Endothelial cell of umbilical vein (primary cell): ENCODE results near the gene ZMYND11. TPM values are rescaled to one million over a fixed set of nuclear protein-coding genes. Genes with fewer than 3 reads are reported as not detected.

Source experiments
- BruUV-seq: library from RNA; stranded (reverse); fragments of 400-500 nt; replicated peaks from 2 replicates; lab custom pipeline; 2021; lab: Mats Ljungman, UMichigan
- CTCF ChIA-PET: fragments of 300-600, 350-600 bp; sonication (Branson Sonifier 250); formaldehyde crosslinking; loops from one replicate; lab custom pipeline; 2021; ENCODE audit warnings: antibody characterized with exemption, inconsistent platforms; lab: Charles Lee
- POLR2A ChIA-PET: fragments of 300-600, 350-600 bp; sonication (Branson Sonifier 250); formaldehyde crosslinking; loops from one replicate; lab custom pipeline; 2021; ENCODE audit warnings: antibody characterized with exemption, inconsistent platforms; lab: Charles Lee
- DNase-seq: peaks from one replicate; pipeline ENCODE4 v3.0.0-alpha.2; 2011; ENCODE audit warnings: low read depth, low spot score
- FAIRE-seq: peaks from 2 replicates; lab custom pipeline; 2011; peaks lifted over from hg19 to GRCh38; lab: Jason Lieb, UNC
- H2AFZ ChIP-seq: 2 replicates; pipeline ENCODE4 v1.6.0; 2012; ENCODE audit warnings: low read depth, low read length, control low read depth, inconsistent platforms
- H3K27ac ChIP-seq: 2 replicates; pipeline ENCODE4 v1.5.1; 2011; ENCODE audit warnings: low read depth, mild to moderate bottlenecking, control low read depth, low read length, moderate library complexity; ENCODE audit not compliant: insufficient read depth
- H3K27me3 ChIP-seq, 2 experiments: 2 replicates each; pipeline versions ENCODE4 v1.6.0 to v1.6.1; 2011; ENCODE audit warnings: low read length in 2 of 2, mixed read lengths in 1 of 2; ENCODE audit not compliant: control insufficient read depth in 2 of 2, insufficient read depth in 2 of 2
- H3K36me3 ChIP-seq, 2 experiments: 2 replicates in 1 of 2; 3 replicates in 1 of 2; pipeline ENCODE4 v1.5.1; 2011; ENCODE audit warnings: low read length in 2 of 2, mild to moderate bottlenecking in 1 of 2, moderate library complexity in 1 of 2; ENCODE audit not compliant: control insufficient read depth in 2 of 2, insufficient read depth in 2 of 2; ENCODE audit errors: extremely low read depth in 1 of 2
- H3K4me1 ChIP-seq: 3 replicates; pipeline ENCODE4 v1.5.1; 2011; ENCODE audit warnings: mild to moderate bottlenecking, low read length; ENCODE audit not compliant: control insufficient read depth, insufficient read depth; ENCODE audit errors: extremely low read depth
- H3K4me2 ChIP-seq: 2 replicates; pipeline ENCODE4 v1.6.1; 2011; ENCODE audit warnings: low read length, control low read depth, mixed read lengths; ENCODE audit not compliant: insufficient read depth
- H3K4me3 ChIP-seq, 3 experiments: fragments of 200-600 bp in 1 of 3; sonication (generic), shearing (Covaris generic) in 1 of 3; replicated peaks in 1 of 3; 2 replicates each; pipeline ENCODE4 v1.5.1; 2011 to 2016; ENCODE audit warnings: control low read depth in 3 of 3, low read length in 3 of 3, mild to moderate bottlenecking in 2 of 3, inconsistent platforms in 1 of 3, low read depth in 1 of 3, moderate library complexity in 1 of 3; ENCODE audit not compliant: insufficient read depth in 1 of 3
- H3K79me2 ChIP-seq: 2 replicates; pipeline ENCODE4 v1.6.0; 2012; ENCODE audit warnings: low read length, inconsistent platforms; ENCODE audit not compliant: control insufficient read depth, insufficient read depth
- H3K9ac ChIP-seq: replicated peaks from 2 replicates; pipeline ENCODE3; 2011; ENCODE audit warnings: low read length, control low read depth; ENCODE audit not compliant: insufficient read depth; ENCODE audit errors: extremely low read depth
- H3K9me1 ChIP-seq: replicated peaks from 3 replicates; pipeline ENCODE4 v1.6.0; 2011; ENCODE audit warnings: mild to moderate bottlenecking, low read length; ENCODE audit not compliant: control insufficient read depth, insufficient read depth; ENCODE audit errors: extremely low read depth
- H3K9me3 ChIP-seq: replicated peaks from 2 replicates; pipeline ENCODE4 v1.5.1; 2012; ENCODE audit warnings: low read length, inconsistent platforms; ENCODE audit not compliant: control insufficient read depth, insufficient read depth
- H4K20me1 ChIP-seq: replicated peaks from 2 replicates; pipeline ENCODE3; 2011; ENCODE audit warnings: mild to moderate bottlenecking, low read length; ENCODE audit not compliant: control insufficient read depth, insufficient read depth; ENCODE audit errors: extremely low read depth
- CTCF ChIP-seq, 2 donors: IDR thresholded peaks; 1 replicate in 1 of 2; 2 replicates in 1 of 2; pipeline ENCODE4 v1.5.1; 2011; ENCODE audit warnings: low read length in 2 of 2, mild to moderate bottlenecking in 2 of 2, moderate library complexity in 2 of 2, control low read depth in 1 of 2, inconsistent platforms in 1 of 2, low read depth in 1 of 2; ENCODE audit not compliant: insufficient read depth in 1 of 2; ENCODE audit errors: extremely low read depth in 1 of 2
- EZH2 ChIP-seq: IDR thresholded peaks from 2 replicates; pipeline ENCODE4 v1.6.1; 2012; ENCODE audit warnings: borderline replicate concordance, low read depth, mild to moderate bottlenecking, moderate library complexity, low read length, inconsistent platforms; ENCODE audit not compliant: severe bottlenecking
- FOS ChIP-seq: IDR thresholded peaks from 2 replicates; pipeline ENCODE4 v1.6.1; 2011; ENCODE audit warnings: mild to moderate bottlenecking, low read length, moderate library complexity, borderline replicate concordance; ENCODE audit not compliant: insufficient read depth
- GATA2 ChIP-seq: IDR thresholded peaks from 2 replicates; pipeline ENCODE4 v1.7.0; 2011; ENCODE audit warnings: low read depth, mild to moderate bottlenecking, moderate library complexity, mixed read lengths, low read length; ENCODE audit not compliant: insufficient read length, insufficient read depth
- JUN ChIP-seq: IDR thresholded peaks from 2 replicates; pipeline ENCODE4 v1.6.1; 2011; ENCODE audit warnings: borderline replicate concordance, low read depth; ENCODE audit not compliant: insufficient read length, insufficient read depth
- MAX ChIP-seq: IDR thresholded peaks from 2 replicates; pipeline ENCODE4 v1.6.1; 2011; ENCODE audit not compliant: insufficient read depth, insufficient read length
- MYC ChIP-seq: IDR thresholded peaks from one replicate; pipeline ENCODE4 v1.6.1; 2011; ENCODE audit warnings: mild to moderate bottlenecking, low read depth, low read length
- POLR2A ChIP-seq: IDR thresholded peaks from 2 replicates; pipeline ENCODE4 v1.6.1; 2012; ENCODE audit warnings: low read depth, mild to moderate bottlenecking, control low read depth, low read length
- dilution Hi-C: fragments of 300-500 bp; cut with MboI; formaldehyde crosslinking; loops from one replicate; pipeline ENCODE4 v1.15.0; 2019; ENCODE audit warnings: low sequenced_read_pairs; ENCODE audit not compliant: extremely low pct_ligation_motif_present
- intact Hi-C: fragments of 100-400 bp; cut with micrococcal nuclease; formaldehyde crosslinking; loops from one replicate; pipeline ENCODE4 v1.10.0; 2022
- polyA plus RNA-seq, 4 experiments: library from polyadenylated mRNA; depleted of rRNA in 3 of 4; stranded (reverse) in 3 of 4; unstranded in 1 of 4; fragments of >200 nt; gene quantifications; 2 replicates each; pipeline versions ENCODE4 v1.2.1 to v1.2.3, GENCODE V29; 2011 to 2012; ENCODE audit warnings: missing spikeins in 1 of 4
- total RNA-seq: library from RNA; stranded (reverse); gene quantifications from 2 replicates; pipeline ENCODE4 v1.2.3, GENCODE V29; 2021

The ZMYND11 gene
- total and polyA plus RNA-seq, 2 donors (not counting 3 experiments of a cell fraction or from before 2014, with no cell fraction given) = 17.0 to 56.0 TPM

DNA sequence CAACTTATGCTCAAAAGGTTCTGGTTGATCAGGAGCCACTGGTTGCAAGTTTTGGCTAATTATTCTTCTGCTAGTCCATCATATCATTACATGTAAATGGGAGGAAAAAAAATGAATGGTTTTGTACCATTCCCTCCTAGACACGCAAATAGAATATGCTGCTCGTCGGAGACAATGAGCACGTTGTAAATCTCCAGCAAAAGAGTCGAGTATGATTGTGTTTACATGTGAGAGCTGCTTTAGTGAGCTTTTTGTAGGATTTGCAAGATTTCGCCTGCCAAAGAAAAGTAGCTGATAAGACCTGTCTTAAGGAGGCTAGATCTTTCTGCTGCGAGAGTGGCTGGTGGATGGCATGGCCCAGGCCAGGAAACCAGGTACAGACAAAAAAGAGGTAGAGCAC, 109.0 kb downstream of the ZMYND11 start:
- no peak overlapping the region for H3K4me3 ChIP-seq
- dilution Hi-C loops = no loop called here
- peaks cover 18 to 29% of the 10 kb centered on the region in 2 experiments for H3K36me3 ChIP-seq
- no peak overlapping the region for H3K9ac ChIP-seq
- H3K9me1 ChIP-seq = no peaks in the 10 kb centered on the region
- H3K4me2 ChIP-seq = no peak overlapping the region
- H3K4me1 ChIP-seq = no peaks in the 10 kb centered on the region
- H3K27me3 ChIP-seq = no peaks in the 10 kb centered on the region
- FAIRE-seq = no peak
- no peak for DNase-seq
- no TSS peak for BruUV-seq
- no peak overlapping the region for H3K27ac ChIP-seq
- no peak overlapping the region for H2AFZ ChIP-seq
- ChIA-PET CTCF (interaction anchor here (1.1 kb wide), 1 partner anchor 13 kb away, joined by 4 read pairs; no protein-coding TSS in a partner anchor), POLR2A (no interaction called here)
- no peak for TF ChIP-seq MYC
- no peak for TF ChIP-seq GATA2
- TF ChIP-seq FOS = no peak
- no peak for TF ChIP-seq MAX
- TF ChIP-seq EZH2 = no peak
- no peak for TF ChIP-seq POLR2A
- no peak for TF ChIP-seq CTCF (IDR thresholded peaks at IDR 0.05; ENCODE audit: extremely low read depth in 1 of 2, insufficient read depth in 1 of 2, low read depth in 1 of 2, low read length in 2 of 2)
- no peak for TF ChIP-seq JUN
- intact Hi-C loops = no loop called here
- no peaks in the 10 kb centered on the region for H4K20me1 ChIP-seq
- H3K79me2 ChIP-seq = no peaks in the 10 kb centered on the region
- H3K9me3 ChIP-seq = no peaks in the 10 kb centered on the region
